Right lobe of liver (tissue), 4 donors: ENCODE data around the gene PTPN13.

Source experiments
- CTCF ChIP-seq, 4 donors: fragments of 200-600 bp in 3 of 4; fragments of 450-650 bp in 1 of 4; IDR thresholded peaks; one replicate each; pipeline versions ENCODE4 v1.5.1 to v1.8.0; 2016 to 2022; ENCODE audit warnings: antibody characterized with exemption in 4 of 4, mild to moderate bottlenecking in 2 of 4
- POLR2A ChIP-seq: fragments of 450-650 bp; IDR thresholded peaks from one replicate; pipeline ENCODE4 v1.6.1; 2017; ENCODE audit warnings: antibody characterized with exemption, mild to moderate bottlenecking
- donor health status: DM: no; HTN: no; CAD: no.
- donor health status: DM: no; HTN: no; CAD: no.
- donor health status: DM: no; HTN: yes; CAD: no.

DNA sequence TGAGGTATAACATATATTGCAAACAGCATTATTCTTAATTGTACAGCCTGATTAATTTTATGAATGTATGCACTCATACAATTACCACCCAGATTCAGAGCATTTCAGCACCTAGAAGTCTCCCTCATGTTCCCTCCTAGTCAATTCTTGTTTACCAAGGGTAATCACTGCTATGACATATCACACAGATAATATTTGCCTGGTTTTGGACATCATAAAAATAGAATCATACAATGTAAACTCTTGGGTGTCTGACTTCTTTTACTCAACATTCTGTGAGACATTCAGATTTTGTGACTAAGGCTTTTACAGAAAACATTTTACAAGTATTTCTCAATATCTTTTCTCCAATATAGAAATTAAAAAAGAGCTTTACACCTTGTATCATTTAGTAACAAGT lies 66.9 kb downstream of the PTPN13 start:
- TF ChIP-seq CTCF (IDR thresholded peaks at IDR 0.05) (no peak), POLR2A (no peak)
